ENCODE measurements around the gene LETM1. TPM values are rescaled to one million over a fixed set of nuclear protein-coding genes. Genes with fewer than 3 reads are reported as not detected.

Gene LETM1
- total RNA-seq, 1 donor from 2014 or later: 16.9 TPM

DNA sequence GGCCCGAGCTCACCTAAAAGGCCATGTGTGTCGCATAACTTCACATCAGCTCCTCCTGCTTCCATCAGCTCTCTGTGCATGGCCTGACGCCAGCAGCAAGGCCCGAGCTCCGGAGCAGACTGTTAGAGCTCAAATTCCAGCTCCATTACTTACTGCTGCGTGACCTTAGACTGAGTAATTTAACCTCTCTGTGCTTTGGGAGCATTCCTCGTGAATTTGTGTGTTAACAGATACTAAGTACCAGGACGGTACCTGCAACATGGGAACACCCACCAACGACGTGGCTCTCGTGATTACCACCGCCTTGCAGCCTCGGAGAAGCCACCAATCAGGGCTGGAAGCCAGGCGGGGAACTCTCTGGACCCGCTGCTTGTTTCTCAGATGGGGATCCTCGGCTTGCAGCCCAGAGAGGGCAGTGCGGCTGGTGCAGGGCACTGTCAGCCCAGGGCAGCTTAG lies 12.9 kb downstream of the LETM1 start:
- H3K4me2 ChIP-seq: no peak overlapping the region
- no peak overlapping the region for H3K9ac ChIP-seq
- H3K36me3 Mint-ChIP-seq: peaks cover 25% of the 10 kb centered on the region
- DNase-seq (ENCODE audit: low spot score): no peak
- no peaks in the 10 kb centered on the region for H3F3A ChIP-seq (ENCODE audit: low read depth)
- no peaks in the 10 kb centered on the region for H3K9me3 Mint-ChIP-seq
- H3K27ac ChIP-seq: no peak overlapping the region
- no peak overlapping the region for H3K27ac Mint-ChIP-seq
- H3K27me3 Mint-ChIP-seq (ENCODE audit: insufficient read depth, low read depth): no peaks in the 10 kb centered on the region
- H3K27me3 ChIP-seq: no peaks in the 10 kb centered on the region
- no peaks in the 10 kb centered on the region for H3K9me3 ChIP-seq (ENCODE audit: low read depth)
- TF ChIP-seq, protein P1, sequence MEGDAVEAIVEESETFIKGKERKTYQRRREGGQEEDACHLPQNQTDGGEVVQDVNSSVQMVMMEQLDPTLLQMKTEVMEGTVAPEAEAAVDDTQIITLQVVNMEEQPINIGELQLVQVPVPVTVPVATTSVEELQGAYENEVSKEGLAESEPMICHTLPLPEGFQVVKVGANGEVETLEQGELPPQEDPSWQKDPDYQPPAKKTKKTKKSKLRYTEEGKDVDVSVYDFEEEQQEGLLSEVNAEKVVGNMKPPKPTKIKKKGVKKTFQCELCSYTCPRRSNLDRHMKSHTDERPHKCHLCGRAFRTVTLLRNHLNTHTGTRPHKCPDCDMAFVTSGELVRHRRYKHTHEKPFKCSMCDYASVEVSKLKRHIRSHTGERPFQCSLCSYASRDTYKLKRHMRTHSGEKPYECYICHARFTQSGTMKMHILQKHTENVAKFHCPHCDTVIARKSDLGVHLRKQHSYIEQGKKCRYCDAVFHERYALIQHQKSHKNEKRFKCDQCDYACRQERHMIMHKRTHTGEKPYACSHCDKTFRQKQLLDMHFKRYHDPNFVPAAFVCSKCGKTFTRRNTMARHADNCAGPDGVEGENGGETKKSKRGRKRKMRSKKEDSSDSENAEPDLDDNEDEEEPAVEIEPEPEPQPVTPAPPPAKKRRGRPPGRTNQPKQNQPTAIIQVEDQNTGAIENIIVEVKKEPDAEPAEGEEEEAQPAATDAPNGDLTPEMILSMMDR (IDR thresholded peaks at IDR 0.05): no peak
- TF ChIP-seq EZH2phosphoT487 (IDR thresholded peaks at IDR 0.05) (no peak), EZH2 (IDR thresholded peaks at IDR 0.05) (no peak)
- no peaks in the 10 kb centered on the region for H3K36me3 ChIP-seq
- no peak overlapping the region for H3K4me3 ChIP-seq
- H2AFZ ChIP-seq (replicated peaks): no peak overlapping the region
- no peaks in the 10 kb centered on the region for H3K4me1 ChIP-seq
- no peaks in the 10 kb centered on the region for H3K79me2 ChIP-seq (ENCODE audit: low read depth)
- peak overlapping the region; percentile 43 for H3K4me3 Mint-ChIP-seq
- peaks cover 6% of the 10 kb centered on the region for H4K20me1 ChIP-seq (ENCODE audit: low read depth)
- peaks cover 4% of the 10 kb centered on the region for H3K4me1 Mint-ChIP-seq

DNA sequence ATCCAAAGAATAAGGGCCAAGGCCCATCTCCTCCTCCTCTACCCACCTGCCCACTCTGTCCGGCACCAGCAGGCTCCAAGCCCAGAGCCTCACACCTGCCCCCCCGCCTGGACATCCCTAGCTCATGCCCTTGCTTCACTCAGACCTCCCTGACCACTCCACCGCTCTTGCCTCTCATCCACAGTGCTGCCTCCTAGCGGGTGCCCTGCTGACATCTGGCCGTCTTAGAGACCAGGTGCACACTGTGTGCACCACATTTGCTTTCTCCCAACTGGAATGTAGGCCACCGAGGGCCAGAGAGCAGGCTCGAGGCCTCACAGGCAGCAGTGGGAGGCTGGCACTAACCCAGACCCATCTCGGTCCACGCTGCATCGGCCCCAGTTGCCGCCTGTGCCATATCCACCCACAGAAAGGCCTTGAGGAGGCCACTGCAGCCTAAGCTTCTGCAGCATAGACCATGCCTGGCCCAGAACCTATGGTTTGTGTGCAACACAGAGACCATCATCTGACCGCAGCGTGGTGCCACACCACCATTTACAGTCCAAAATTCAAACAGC lies 13.5 kb downstream of the LETM1 start:
- Mint-ChIP-seq H3K36me3 (peaks cover 25% of the 10 kb centered on the region), H3K4me1 (peaks cover 4% of the 10 kb centered on the region), H3K27ac (no peak overlapping the region), H3K4me3 (no peak overlapping the region), H3K27me3 (ENCODE audit: insufficient read depth, low read depth) (no peaks in the 10 kb centered on the region), H3K9me3 (no peaks in the 10 kb centered on the region)
- Histone ChIP-seq H4K20me1 (ENCODE audit: low read depth) (peaks cover 6% of the 10 kb centered on the region), H3K4me1 (no peaks in the 10 kb centered on the region), H3K27me3 (no peaks in the 10 kb centered on the region), H3K4me2 (no peak overlapping the region), H3K9me3 (ENCODE audit: low read depth) (no peaks in the 10 kb centered on the region), H3K36me3 (no peaks in the 10 kb centered on the region), H3K27ac (no peak overlapping the region), H3F3A (ENCODE audit: low read depth) (no peaks in the 10 kb centered on the region), H3K4me3 (no peak overlapping the region), H3K79me2 (ENCODE audit: low read depth) (no peaks in the 10 kb centered on the region), H3K9ac (no peak overlapping the region), H2AFZ (replicated peaks) (no peak overlapping the region)
- DNase-seq (ENCODE audit: low spot score): peak; percentile 13
- TF ChIP-seq EZH2phosphoT487 (IDR thresholded peaks at IDR 0.05) (no peak), EZH2 (IDR thresholded peaks at IDR 0.05) (no peak)
- TF ChIP-seq, protein P1 (IDR thresholded peaks at IDR 0.05): no peak

DNA sequence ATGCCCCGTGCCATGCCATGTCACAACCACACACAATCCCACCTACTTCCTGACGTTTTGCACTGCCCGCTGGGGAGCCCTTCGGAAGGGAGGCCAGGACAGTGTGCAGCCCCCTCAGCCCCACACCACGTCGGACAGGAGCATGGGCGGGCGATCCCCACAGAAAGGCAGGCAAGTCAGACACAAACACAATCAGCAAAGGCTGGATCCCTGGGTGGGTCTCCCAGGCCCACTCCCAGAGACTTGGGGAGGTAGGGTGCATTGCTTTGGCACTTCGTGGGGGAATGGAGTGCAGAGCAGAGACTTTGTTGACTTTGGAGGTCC lies 14.1 kb downstream of the LETM1 start:
- Histone ChIP-seq H3K79me2 (ENCODE audit: low read depth) (no peaks in the 10 kb centered on the region), H3K4me2 (no peak overlapping the region), H3K9ac (no peak overlapping the region), H3K4me3 (no peak overlapping the region), H3K27me3 (no peaks in the 10 kb centered on the region), H2AFZ (replicated peaks) (no peak overlapping the region), H4K20me1 (ENCODE audit: low read depth) (peaks cover 6% of the 10 kb centered on the region), H3K27ac (no peak overlapping the region), H3K4me1 (no peaks in the 10 kb centered on the region), H3F3A (ENCODE audit: low read depth) (no peaks in the 10 kb centered on the region), H3K9me3 (ENCODE audit: low read depth) (no peaks in the 10 kb centered on the region), H3K36me3 (no peaks in the 10 kb centered on the region)
- H3K27me3 Mint-ChIP-seq (ENCODE audit: insufficient read depth, low read depth): no peaks in the 10 kb centered on the region
- no peaks in the 10 kb centered on the region for H3K9me3 Mint-ChIP-seq
- DNase-seq (ENCODE audit: low spot score): no peak
- no peak for TF ChIP-seq EZH2phosphoT487 (IDR thresholded peaks at IDR 0.05)
- TF ChIP-seq, protein P1 (IDR thresholded peaks at IDR 0.05): no peak
- no peak for TF ChIP-seq EZH2 (IDR thresholded peaks at IDR 0.05)
- no peak overlapping the region for H3K4me3 Mint-ChIP-seq
- no peak overlapping the region for H3K27ac Mint-ChIP-seq
- peaks cover 5% of the 10 kb centered on the region for H3K4me1 Mint-ChIP-seq
- peaks cover 26% of the 10 kb centered on the region for H3K36me3 Mint-ChIP-seq

All from neural progenitor cell (in vitro differentiated cells).